GM03348 (cell line): Measurements from ENCODE around the gene SH2D5.

Experiments used
- DNase-seq: peaks from one replicate; pipeline ENCODE4 v3.0.0; 2012; ENCODE audit warnings: low spot score

The SH2D5 gene

GRCh38 chr1:20732588-20733359, at the start of gene SH2D5:
Gene SH2D5 (minus strand): TSS chr1:20732703. CDS start chr1:20728044, 4,659 bp downstream.
- peak; percentile 89 for DNase-seq

GRCh38 chr1:20775700-20776099, 43.2 kb upstream of the SH2D5 start:
- no peak for DNase-seq

GRCh38 chr1:20771780-20772179, 39.3 kb upstream of the SH2D5 start:
- no peak for DNase-seq

GRCh38 chr1:20770314-20771087, 38.0 kb upstream of the SH2D5 start:
- no peak for DNase-seq

GRCh38 chr1:20767271-20767670, 34.8 kb upstream of the SH2D5 start:
- DNase-seq: no peak

GRCh38 chr1:20763417-20763816, 30.9 kb upstream of the SH2D5 start:
- no peak for DNase-seq

- no peak for DNase-seq
Measured at GRCh38 chr1:20760322-20760721, 27.8 kb upstream of the SH2D5 start.

- DNase-seq: no peak
Measured at GRCh38 chr1:20753589-20753988, 21.1 kb upstream of the SH2D5 start.

- DNase-seq: no peak
Measured at GRCh38 chr1:20751462-20751990, 19.0 kb upstream of the SH2D5 start.

- DNase-seq: no peak
Measured at GRCh38 chr1:20742671-20743070, 10.2 kb upstream of the SH2D5 start.

GRCh38 chr1:20740781-20741180, 8.3 kb upstream of the SH2D5 start:
- DNase-seq: no peak

- peak; percentile 76 for DNase-seq
Measured at GRCh38 chr1:20739225-20739624, 6.7 kb upstream of the SH2D5 start.

GRCh38 chr1:20735581-20736111, 3.1 kb upstream of the SH2D5 start:
- no peak for DNase-seq

GRCh38 chr1:20733360-20733975, 965 bp upstream of the SH2D5 start:
- DNase-seq: no peak

GRCh38 chr1:20732071-20732587, 374 bp downstream of the SH2D5 start:
- peak; percentile 95 for DNase-seq

GRCh38 chr1:20731057-20731991, 1.2 kb downstream of the SH2D5 start:
- DNase-seq: peak; percentile 29

- no peak for DNase-seq
Measured at GRCh38 chr1:20730690-20731056, 1.8 kb downstream of the SH2D5 start.

GRCh38 chr1:20729990-20730689, 2.4 kb downstream of the SH2D5 start:
- DNase-seq: no peak

GRCh38 chr1:20729155-20729931, 3.2 kb downstream of the SH2D5 start:
- no peak for DNase-seq
